OCI-LY7 (cell line): Measurements from ENCODE around the gene VEPH1.

Experiments
- EZH2phosphoT487 ChIP-seq: fragments of 200-600 bp; sonication (generic); IDR thresholded peaks from 2 replicates; pipeline ENCODE4 v1.6.1; 2018; ENCODE audit warnings: low read depth, borderline replicate concordance, mild to moderate bottlenecking, mixed run types, antibody characterized with exemption, low read length, moderate library complexity, mixed read lengths
- TF ChIP-seq, protein P1 (sequence below): fragments of 200-600 bp; sonication (generic); conservative IDR thresholded peaks from 2 replicates; pipeline ENCODE4 v1.5.1; 2014; ENCODE audit warnings: mild to moderate bottlenecking, antibody characterized with exemption, low read length, moderate library complexity, mixed read lengths

DNA sequence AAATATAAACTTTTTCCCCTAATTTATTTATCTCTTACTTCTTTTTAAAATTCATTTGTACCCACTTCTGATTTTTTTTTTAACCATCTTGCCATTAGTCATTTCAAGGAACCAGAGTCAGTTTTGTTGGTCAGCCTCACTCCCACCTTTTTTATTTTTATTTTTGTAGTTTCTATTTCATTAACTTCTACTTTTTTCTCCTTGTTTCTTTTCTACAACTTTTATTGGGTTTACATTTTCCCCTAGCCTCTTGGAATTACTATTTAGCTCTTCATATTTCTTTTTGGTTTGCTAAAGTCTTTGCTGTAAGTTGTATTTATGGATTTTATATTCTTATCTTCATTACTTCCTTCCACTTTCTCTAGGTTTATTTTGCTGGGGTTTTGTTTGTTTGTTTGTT lies 13.7 kb upstream of the VEPH1 start:
- TF ChIP-seq, protein P1, sequence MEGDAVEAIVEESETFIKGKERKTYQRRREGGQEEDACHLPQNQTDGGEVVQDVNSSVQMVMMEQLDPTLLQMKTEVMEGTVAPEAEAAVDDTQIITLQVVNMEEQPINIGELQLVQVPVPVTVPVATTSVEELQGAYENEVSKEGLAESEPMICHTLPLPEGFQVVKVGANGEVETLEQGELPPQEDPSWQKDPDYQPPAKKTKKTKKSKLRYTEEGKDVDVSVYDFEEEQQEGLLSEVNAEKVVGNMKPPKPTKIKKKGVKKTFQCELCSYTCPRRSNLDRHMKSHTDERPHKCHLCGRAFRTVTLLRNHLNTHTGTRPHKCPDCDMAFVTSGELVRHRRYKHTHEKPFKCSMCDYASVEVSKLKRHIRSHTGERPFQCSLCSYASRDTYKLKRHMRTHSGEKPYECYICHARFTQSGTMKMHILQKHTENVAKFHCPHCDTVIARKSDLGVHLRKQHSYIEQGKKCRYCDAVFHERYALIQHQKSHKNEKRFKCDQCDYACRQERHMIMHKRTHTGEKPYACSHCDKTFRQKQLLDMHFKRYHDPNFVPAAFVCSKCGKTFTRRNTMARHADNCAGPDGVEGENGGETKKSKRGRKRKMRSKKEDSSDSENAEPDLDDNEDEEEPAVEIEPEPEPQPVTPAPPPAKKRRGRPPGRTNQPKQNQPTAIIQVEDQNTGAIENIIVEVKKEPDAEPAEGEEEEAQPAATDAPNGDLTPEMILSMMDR, result no peak
- TF ChIP-seq EZH2phosphoT487, result no peak
